Neural progenitor cell (in vitro differentiated cells): ENCODE data around the gene CNN1.

Experiments
- CTCF ChIP-seq: fragments of 200-600 bp; sonication (generic); IDR thresholded peaks from 2 replicates; pipeline ENCODE4 v1.5.1; 2017; ENCODE audit warnings: antibody characterized with exemption, mild to moderate bottlenecking
- EZH2 ChIP-seq: fragments of 200-600 bp; sonication (generic); IDR thresholded peaks from 2 replicates; pipeline ENCODE4 v1.6.1; 2017; ENCODE audit warnings: antibody characterized with exemption, mild to moderate bottlenecking, moderate library complexity
- EZH2phosphoT487 ChIP-seq: fragments of 200-600 bp; sonication (generic); IDR thresholded peaks from 2 replicates; pipeline ENCODE4 v1.6.1; 2017; ENCODE audit warnings: antibody characterized with exemption

- TF ChIP-seq EZH2phosphoT487 (no peak), EZH2 (no peak), CTCF (peak; percentile 86)
Measured at GRCh38 chr19:11560404-11561051, 21.9 kb downstream of the CNN1 start.
